NB4 (cell line): Measurements from ENCODE around the gene E2F8.

Experiments used
- DNase-seq: peaks from one replicate; pipeline ENCODE4 v3.0.0; 2010; ENCODE audit warnings: low read depth
- H3K4me3 ChIP-seq: one replicate; pipeline ENCODE4 v1.5.1; 2011; ENCODE audit warnings: mild to moderate bottlenecking, low read depth, low read length, moderate library complexity
- MAX ChIP-seq: IDR thresholded peaks from 2 replicates; pipeline ENCODE4 v1.6.1; 2011; ENCODE audit warnings: low read depth, low read length
- MYC ChIP-seq: IDR thresholded peaks from 2 replicates; pipeline ENCODE4 v1.6.1; 2011; ENCODE audit warnings: low read depth, low read length
- POLR2A ChIP-seq: IDR thresholded peaks from 2 replicates; pipeline ENCODE4 v1.6.1; 2011; ENCODE audit warnings: mild to moderate bottlenecking; ENCODE audit not compliant: insufficient read length; ENCODE audit errors: extremely low read depth
- TF ChIP-seq, protein P1 (sequence below): IDR thresholded peaks from one replicate; pipeline ENCODE4 v1.5.1; 2012; ENCODE audit warnings: low read depth, low read length

Gene E2F8

GRCh38 chr11:19208181-19208580, 32.6 kb downstream of the E2F8 start:
- H3K4me3 ChIP-seq: no peak overlapping the region
- no peak for TF ChIP-seq MYC
- TF ChIP-seq MAX: no peak
- no peak for TF ChIP-seq POLR2A
- TF ChIP-seq, protein P1, sequence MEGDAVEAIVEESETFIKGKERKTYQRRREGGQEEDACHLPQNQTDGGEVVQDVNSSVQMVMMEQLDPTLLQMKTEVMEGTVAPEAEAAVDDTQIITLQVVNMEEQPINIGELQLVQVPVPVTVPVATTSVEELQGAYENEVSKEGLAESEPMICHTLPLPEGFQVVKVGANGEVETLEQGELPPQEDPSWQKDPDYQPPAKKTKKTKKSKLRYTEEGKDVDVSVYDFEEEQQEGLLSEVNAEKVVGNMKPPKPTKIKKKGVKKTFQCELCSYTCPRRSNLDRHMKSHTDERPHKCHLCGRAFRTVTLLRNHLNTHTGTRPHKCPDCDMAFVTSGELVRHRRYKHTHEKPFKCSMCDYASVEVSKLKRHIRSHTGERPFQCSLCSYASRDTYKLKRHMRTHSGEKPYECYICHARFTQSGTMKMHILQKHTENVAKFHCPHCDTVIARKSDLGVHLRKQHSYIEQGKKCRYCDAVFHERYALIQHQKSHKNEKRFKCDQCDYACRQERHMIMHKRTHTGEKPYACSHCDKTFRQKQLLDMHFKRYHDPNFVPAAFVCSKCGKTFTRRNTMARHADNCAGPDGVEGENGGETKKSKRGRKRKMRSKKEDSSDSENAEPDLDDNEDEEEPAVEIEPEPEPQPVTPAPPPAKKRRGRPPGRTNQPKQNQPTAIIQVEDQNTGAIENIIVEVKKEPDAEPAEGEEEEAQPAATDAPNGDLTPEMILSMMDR: no peak
- no peak for DNase-seq

DNA sequence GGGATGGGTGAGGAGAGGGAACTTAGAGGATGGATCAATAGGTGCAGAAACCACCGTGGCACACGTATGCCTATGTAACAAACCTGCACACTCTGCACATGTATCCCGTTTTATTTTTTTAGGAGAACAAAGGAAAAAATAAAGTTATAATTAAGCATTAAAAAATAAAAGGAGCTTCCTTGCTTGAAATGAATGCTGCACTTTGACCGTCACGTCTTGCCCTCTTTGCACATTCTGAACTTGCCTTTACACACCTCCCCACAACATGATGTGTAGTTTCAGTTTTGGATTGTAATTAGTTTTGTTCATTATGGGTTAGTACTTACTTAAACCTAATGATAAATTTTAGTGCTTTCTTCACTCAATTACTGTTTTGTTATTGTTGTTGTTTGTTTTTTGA, 35.9 kb downstream of the E2F8 start:
- TF ChIP-seq POLR2A (no peak), MYC (no peak), MAX (no peak)
- TF ChIP-seq, protein P1: no peak
- no peak overlapping the region for H3K4me3 ChIP-seq
- no peak for DNase-seq

GRCh38 chr11:19201737-19202605, 38.8 kb downstream of the E2F8 start, which contains the start of gene CSRP3:
TSS of gene CSRP3 (minus strand) at chr11:19201983. CDS start at chr11:19192448, 9,535 bp downstream.
- TF ChIP-seq MAX (no peak), MYC (no peak), POLR2A (no peak)
- TF ChIP-seq, protein P1: no peak

GRCh38 chr11:19200410-19201201, 40.1 kb downstream of the E2F8 start:
- DNase-seq: no peak
- TF ChIP-seq MYC (no peak), MAX (no peak), POLR2A (no peak)
- TF ChIP-seq, protein P1: no peak
- H3K4me3 ChIP-seq: no peak overlapping the region

More at GRCh38 chr11:19201737-19202605, 38.8 kb downstream of the E2F8 start, which contains the start of gene CSRP3:
- no peak within 1 kb of the TSS for H3K4me3 ChIP-seq
- no peak for DNase-seq

GRCh38 chr11:19199771-19200170, 41.0 kb downstream of the E2F8 start:
- no peak for DNase-seq
- no peak overlapping the region for H3K4me3 ChIP-seq
- TF ChIP-seq MAX (no peak), MYC (no peak)
- TF ChIP-seq, protein P1: no peak
